HG03135 (cell line): ENCODE results near the gene STH.

ENCODE experiments used
- ATAC-seq: cut with Tn5 transposase; IDR thresholded peaks from one replicate; pipeline ENCODE4 v1.9.1; 2021; ENCODE audit warnings: mild to moderate bottlenecking, moderate library complexity; ENCODE audit not compliant: unreplicated experiment

Gene STH

DNA sequence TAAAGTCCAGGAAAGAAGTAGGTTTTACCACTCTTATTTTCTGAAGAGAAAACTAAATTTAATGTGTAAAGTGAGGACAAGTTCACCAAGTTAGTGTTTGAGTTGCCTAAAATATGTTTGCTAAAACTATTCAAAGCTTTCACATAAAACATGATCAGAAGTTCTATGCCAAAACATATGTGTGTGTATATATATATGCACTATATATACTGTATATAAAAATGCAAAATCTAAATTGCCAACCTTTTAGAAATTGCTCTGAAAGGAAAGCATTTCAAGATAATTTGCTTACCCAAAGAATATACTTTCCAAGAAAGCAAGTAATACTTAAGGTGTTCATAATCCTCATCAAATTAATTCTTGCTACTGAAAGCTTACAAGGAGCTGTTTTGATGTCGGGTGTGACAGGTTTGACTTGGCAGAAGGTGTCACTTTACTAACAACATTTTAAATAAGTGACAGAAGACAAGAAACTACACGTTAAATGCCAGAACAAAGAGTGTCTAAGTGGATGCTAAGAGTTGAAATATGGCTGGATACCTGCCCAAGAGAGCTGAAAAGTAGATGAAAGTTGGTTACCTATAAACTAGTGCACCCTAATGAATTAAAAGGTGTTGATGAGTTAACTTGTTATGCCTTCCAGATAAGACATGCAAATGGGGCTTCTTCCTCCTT lies 32.3 kb upstream of the STH start:
- no peak for ATAC-seq

DNA sequence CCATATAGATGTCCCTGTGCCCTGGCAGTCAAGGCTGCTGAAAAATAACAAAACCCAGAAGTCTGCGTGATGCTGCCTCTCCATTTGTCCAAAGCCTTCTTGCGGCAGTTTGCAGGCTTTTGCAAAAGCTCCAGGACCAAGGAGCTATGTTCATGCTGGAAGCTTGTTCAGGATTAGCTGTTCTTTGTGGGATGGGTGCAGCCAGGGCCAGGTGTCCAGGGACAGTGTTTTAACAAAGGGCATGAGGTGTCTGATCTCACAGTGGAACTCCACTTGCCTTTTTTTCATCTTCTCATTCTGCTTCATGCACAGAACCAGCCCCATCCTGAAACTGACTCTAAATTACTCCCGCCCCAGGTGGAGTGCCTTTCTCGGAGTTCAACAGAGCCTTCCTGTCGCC lies 31.7 kb upstream of the STH start:
- no peak for ATAC-seq

DNA sequence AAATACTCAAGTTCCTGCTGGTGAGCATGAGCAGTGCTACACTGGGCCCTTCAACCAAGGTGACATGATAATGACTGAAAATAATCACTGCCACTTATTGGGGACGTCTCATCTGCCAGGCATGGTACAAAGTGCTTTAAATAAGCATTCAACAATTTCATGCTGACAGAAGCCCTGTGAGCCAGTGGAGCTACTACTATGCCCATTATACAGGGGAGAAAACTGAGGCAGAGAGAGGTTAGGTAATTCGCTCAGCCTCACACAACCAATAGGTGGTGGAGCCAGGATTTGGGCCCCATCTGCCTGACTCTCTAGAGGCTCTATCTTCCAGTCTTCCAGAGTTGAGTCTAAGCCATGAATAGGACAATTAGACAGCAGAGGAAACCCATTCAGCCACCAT lies 30.3 kb upstream of the STH start:
- no peak for ATAC-seq

DNA sequence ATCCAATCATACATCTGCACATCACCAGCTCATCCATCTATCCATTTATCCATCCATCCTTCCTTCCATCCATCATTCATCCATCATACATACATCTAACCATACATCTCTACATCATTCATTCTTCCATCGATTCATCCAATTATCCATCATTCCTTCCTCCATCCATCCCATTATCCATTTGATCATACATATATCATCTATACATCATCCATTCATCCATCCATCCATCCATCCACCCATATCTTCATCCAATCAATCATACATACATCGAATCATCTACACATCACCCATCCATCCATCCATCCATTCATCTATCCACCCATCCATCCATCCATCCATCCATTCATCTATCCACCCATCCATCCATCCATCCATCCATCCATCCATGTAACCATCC lies 29.3 kb upstream of the STH start:
- no peak for ATAC-seq

DNA sequence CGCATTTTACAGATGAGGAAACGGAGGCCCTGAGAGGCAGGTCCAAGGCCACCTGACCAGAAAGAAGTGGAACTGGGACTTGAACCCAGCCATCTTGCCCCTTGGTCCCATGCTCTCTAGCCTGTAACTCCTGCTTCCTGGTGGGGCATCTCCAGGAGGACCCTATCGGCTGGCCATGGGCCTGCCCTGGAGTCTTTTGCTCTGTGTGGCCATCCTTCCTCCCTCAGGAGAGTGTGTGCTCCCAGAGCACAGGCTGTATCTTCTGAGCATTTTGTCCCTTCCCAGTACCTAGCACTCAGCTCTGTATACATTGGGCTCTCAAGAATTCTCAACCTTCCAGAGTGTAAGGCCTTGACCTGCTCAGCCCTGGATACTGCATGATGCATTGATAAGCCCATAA lies 28.4 kb upstream of the STH start:
- no peak for ATAC-seq

DNA sequence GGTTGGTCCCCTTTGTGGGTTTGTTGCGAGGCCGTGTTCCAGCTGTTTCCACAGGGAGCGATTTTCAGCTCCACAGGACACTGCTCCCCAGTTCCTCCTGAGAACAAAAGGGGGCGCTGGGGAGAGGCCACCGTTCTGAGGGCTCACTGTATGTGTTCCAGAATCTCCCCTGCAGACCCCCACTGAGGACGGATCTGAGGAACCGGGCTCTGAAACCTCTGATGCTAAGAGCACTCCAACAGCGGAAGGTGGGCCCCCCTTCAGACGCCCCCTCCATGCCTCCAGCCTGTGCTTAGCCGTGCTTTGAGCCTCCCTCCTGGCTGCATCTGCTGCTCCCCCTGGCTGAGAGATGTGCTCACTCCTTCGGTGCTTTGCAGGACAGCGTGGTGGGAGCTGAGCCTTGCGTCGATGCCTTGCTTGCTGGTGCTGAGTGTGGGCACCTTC lies 27.3 kb upstream of the STH start:
- no peak for ATAC-seq

DNA sequence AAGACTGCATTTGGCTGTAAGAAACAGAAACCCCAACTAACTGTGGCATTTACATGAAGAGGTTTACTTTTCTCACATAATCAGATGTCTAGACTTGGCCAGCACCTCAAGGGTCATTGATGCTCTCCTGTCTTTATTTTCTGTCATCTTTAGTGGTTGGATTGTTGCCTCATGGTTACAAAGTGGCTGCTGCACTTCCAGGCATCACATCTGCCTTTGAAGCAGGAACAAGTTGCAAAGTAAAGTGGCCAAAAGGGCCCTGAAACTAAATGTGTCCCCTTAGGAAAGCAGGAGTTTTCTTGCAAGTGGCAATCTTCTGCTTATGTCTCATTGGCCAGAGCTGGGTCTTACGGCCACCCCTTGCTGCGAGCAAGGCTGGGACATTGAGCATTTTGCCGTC lies 26.5 kb upstream of the STH start:
- ATAC-seq = no peak

DNA sequence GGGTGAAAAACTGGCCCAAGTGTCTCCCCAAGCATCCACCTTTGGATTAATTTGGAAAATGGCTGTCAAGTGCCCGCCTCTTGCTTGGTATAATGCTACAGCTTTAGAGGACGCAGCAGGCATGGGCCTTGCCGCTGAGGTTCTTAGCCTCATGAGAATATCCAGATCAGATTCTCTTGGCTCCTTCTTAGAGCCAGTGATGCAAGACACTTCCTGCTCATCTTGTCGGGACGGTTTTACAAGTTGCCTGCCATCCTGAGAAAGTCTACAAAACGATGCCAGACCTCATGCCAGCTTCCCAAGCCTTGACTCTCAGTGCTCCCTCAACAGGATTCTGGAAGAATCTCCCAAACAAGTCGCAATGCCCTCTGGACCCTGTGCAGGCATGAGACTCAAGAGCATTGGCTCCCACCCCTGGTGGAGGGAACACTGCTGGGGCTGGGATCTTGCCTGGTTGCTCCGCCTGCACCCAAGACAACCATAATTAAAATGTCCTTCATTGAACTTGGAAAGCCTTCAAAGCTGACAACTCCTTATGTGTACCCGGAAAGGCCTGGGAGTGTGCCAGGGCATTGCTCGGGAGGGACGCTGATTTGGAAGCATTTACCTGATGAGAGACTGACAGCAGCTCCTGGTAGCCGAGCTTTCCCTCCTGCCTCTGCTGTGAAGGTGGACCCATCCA lies 25.8 kb upstream of the STH start:
- ATAC-seq = no peak

DNA sequence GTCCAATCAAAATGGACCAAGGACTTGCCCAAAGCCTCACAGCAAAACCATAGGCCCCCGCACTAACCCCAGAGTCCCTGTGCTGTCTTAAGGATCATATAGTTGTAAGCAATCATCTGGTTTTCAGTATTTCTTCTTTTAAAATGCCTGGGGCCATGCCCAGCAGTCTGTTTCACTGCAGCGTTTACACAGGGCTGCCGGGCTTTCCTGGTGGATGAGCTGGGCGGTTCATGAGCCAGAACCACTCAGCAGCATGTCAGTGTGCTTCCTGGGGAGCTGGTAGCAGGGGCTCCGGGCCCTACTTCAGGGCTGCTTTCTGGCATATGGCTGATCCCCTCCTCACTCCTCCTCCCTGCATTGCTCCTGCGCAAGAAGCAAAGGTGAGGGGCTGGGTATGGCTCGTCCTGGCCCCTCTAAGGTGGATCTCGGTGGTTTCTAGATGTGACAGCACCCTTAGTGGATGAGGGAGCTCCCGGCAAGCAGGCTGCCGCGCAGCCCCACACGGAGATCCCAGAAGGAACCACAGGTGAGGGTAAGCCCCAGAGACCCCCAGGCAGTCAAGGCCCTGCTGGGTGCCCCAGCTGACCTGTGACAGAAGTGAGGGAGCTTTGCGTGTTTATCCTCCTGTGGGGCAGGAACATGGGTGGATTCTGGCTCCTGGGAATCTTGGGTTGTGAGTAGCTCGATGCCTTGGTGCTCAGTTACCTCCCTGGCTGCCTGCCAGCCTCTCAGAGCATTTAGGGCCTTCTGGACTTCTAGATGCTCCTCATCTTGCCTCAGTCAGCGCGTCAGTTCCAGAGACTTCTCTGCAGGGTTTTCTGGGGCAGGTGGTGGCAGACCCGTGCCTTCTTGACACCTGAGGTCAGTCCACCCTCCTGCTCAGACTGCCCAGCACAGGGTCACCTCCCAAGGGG lies 24.8 kb upstream of the STH start:
- no peak for ATAC-seq

DNA sequence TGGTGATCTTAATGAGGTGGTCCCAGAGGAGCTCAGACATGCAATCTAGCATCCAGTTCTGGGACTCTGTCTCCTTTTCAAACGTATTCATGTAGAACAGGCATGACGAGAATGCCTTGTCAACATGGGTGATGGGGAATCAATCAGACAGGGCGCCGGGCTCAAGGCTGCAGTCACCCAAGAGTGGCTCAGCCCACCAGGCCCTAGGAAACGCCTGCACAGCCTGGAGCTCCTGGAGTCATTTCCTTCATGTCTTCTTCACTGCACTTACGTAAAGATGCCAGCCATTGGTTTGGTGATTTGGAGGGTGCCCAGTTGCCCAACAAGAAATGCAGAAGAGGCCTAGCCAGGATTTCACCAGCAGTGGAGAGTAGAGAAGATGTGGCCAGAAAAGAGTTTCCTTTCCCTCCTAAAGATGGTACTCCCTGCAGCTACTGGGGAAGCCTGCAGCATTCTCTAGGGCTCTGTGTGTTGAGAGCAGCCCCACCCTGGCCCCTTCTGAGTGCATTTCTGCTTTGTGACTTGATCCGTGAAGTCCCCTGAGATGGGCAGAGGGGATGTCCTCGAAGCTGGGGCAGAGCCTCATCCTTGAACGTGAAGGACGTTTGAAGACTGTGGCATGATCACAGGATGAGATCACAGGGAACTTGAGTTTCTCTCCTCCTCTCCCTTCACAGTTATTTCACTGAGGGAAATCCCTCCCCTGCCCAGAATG lies 24.0 kb upstream of the STH start:
- ATAC-seq = no peak

DNA sequence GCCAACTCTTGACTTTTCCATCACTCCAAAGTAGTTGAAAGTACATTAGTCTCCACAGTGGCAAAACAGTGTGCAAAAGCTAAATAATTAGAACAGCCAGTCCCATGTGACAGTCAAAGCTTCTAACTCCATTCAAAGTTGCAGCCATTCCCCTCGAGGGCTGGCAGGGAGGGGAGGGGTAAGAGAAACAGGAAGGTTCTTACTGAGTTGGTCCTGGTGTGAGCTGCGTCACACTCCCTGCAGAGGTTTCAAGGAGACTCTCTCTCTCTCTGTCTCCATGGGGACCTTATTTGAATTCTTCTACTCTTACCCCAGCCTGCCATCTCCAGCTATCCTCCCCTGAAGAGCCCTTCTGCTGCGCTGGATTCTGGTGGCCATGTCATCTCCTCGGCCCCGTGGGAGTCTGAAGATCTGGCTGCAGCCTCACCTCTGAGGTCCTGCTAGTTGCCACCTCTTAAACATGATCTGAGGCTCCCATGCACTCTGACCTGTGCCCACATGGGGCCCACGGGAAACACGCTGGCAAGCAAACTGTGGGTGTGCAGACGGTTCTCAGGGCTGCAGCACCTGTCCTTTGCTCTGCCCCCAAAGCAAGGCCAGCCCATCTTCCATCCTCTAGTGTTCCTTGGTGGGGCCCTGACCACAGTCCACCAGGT lies 23.3 kb upstream of the STH start:
- no peak for ATAC-seq

DNA sequence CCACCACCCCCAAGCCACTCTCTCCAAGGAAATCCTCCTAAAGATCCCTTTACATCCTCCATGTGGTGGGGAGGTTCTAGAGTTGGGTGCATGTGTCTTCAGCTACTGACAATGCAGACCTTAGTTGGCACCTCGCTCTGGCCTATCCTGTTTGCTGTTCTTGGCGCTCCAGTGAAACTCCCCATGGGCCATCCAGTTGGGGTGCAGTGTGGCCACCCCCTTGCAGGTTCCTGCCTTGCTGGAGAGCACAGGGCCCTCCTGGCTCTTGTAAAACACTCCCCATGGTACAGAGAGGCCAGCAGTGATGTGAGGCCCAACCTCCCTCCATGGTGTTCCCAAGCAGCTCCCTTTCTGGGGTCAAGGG lies 22.7 kb upstream of the STH start:
- no peak for ATAC-seq

DNA sequence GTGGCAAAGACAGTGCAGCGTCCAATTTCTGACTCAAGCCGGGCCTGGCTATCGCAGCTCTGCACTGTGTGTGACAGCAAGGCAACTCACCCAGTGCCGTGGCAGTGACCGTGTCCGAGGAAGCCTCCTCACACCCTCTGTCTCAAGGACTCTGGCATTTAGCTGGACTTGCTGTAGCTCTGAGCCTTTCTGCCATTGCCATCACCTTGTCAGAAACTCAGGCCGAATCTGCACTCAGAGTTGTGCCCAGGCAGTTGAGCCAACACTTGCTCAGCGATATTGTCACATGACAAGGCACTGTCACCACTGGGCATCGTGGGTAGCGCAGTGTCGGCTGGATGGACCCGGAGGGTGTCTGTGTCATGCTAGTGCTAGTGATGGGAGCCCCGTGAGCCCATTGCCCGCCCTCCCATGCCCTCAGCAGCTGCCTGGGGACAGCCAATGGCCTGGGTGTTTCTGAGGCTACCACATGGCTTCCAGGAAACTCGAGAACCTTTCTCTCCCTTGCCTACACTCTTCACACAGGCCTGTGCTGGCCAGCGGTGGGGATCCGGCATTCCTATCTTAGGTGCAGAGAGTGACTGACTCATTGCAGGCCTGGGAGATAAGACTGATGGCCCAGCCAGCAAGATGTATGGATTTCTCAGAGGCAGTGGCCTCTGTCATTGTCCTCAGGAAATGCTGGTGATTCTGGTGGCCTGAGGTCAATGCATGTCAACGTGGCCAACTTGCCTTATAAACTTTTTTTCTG lies 22.1 kb upstream of the STH start:
- no peak for ATAC-seq

DNA sequence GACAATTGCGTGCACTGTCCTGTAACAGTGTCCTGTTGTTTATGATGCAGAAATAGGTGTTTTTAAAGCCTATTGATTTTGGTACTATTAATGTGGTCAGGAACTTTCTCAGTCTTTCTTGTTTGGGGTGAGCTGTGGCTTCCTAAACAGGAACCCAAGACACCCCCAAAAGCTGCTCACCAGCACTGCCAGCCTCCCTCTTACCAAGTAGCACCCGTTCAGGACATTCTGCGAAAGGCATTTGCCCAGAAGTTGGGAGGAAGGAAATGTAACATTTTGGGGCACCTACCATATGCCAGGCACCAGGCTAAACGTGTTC lies 21.6 kb upstream of the STH start:
- ATAC-seq = no peak

DNA sequence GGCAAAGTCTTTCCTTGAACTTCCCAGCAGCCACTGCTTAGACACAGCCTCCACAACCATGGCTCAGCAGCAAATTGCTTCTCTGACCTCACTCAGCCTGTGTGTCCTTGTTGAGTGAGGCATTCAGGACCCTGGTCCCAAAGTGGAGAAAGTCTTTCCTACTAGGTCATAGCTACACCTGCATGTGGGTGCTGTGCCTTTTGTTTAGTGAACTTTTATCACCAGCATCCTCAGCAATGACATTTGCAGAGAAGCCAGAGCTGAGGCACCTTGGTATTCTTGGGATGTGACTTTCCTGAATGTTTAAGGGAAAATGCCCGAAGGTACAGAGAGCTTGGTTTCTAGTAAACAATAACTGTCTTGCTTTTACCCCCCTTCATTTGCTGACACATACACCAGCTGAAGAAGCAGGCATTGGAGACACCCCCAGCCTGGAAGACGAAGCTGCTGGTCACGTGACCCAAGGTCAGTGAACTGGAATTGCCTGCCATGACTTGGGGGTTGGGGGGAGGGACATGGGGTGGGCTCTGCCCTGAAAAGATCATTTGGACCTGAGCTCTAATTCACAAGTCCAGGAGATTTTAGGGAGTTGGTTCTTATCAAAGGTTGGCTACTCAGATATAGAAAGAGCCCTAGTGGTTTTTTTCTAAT lies 20.9 kb upstream of the STH start:
- no peak for ATAC-seq

DNA sequence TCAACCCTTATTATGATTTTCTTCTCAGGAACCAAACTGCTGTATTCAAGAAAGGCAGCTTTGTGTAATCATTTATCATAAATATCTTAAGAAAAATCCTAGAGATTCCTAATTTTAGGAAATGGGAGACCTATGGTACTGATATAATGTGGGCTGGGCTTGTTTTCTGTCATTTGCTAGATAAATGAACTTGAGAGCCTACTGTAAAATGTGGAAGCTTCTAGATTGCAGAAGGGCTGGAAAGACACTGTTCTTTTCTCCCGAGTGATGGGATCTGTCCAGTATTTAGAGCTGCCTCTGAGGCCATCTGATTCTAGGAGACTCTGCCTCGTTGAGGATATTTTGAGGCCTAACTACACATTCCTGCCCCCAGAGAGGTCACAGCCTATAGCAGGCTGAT lies 19.9 kb upstream of the STH start:
- ATAC-seq = no peak

DNA sequence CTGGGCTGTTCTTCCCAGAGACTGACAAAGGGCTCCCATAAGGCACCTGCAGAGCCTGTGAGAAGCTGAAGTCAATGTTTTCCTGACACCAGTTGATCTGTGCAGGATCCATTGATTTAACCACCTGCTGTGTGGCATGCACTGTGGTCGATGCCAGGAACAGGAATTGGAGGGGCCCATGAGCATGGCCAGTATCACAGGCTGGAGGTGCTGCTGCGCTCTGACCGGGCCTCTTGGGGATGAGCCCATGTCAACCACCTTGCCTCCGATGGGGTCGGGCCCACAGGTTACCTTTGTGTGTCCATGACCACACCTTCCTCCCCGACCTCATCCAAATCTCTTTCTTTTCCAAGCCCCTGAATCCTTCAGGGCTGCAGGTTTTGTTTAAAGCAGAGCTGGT lies 18.2 kb upstream of the STH start:
- ATAC-seq = no peak

DNA sequence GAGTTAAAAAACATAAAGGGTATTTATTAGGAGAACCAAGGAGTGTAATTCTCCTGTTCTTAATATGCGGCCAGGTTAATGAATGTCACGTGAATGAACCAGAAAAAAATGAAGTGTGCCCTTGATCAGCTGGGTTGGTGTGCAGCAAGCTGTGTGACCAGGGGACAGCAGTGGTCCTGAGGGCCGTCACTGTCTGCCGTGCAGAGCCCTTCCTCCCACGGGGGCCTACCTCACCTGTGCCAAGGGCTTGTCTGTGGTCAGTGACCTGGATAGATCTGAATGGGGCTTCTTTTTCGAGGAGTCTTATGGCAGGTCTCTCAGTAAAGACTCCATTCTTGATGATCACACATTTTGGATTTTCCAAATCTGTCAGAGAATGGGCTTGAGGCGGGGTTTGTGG lies 17.7 kb upstream of the STH start:
- no peak for ATAC-seq

DNA sequence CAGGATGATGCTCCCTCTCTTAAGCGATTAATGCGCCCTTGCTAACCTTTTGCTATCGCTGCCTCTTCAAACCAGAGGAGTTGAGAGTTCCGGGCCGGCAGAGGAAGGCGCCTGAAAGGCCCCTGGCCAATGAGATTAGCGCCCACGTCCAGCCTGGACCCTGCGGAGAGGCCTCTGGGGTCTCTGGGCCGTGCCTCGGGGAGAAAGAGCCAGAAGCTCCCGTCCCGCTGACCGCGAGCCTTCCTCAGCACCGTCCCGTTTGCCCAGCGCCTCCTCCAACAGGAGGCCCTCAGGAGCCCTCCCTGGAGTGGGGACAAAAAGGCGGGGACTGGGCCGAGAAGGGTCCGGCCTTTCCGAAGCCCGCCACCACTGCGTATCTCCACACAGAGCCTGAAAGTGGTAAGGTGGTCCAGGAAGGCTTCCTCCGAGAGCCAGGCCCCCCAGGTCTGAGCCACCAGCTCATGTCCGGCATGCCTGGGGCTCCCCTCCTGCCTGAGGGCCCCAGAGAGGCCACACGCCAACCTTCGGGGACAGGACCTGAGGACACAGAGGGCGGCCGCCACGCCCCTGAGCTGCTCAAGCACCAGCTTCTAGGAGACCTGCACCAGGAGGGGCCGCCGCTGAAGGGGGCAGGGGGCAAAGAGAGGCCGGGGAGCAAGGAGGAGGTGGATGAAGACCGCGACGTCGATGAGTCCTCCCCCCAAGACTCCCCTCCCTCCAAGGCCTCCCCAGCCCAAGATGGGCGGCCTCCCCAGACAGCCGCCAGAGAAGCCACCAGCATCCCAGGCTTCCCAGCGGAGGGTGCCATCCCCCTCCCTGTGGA lies 16.0 kb upstream of the STH start:
- no peak for ATAC-seq
